Endothelial cell of umbilical vein (primary cell): ENCODE measurements around the gene TYW5.

Experiments
- CTCF ChIP-seq, 2 donors: IDR thresholded peaks; 1 replicate in 1 of 2; 2 replicates in 1 of 2; pipeline ENCODE4 v1.5.1; 2011; ENCODE audit warnings: low read length in 2 of 2, mild to moderate bottlenecking in 2 of 2, moderate library complexity in 2 of 2, control low read depth in 1 of 2, inconsistent platforms in 1 of 2, low read depth in 1 of 2; ENCODE audit not compliant: insufficient read depth in 1 of 2; ENCODE audit errors: extremely low read depth in 1 of 2
- MAX ChIP-seq: IDR thresholded peaks from 2 replicates; pipeline ENCODE4 v1.6.1; 2011; ENCODE audit not compliant: insufficient read depth, insufficient read length
- MYC ChIP-seq: IDR thresholded peaks from one replicate; pipeline ENCODE4 v1.6.1; 2011; ENCODE audit warnings: mild to moderate bottlenecking, low read depth, low read length
- POLR2A ChIP-seq: IDR thresholded peaks from 2 replicates; pipeline ENCODE4 v1.6.1; 2012; ENCODE audit warnings: low read depth, mild to moderate bottlenecking, control low read depth, low read length

DNA sequence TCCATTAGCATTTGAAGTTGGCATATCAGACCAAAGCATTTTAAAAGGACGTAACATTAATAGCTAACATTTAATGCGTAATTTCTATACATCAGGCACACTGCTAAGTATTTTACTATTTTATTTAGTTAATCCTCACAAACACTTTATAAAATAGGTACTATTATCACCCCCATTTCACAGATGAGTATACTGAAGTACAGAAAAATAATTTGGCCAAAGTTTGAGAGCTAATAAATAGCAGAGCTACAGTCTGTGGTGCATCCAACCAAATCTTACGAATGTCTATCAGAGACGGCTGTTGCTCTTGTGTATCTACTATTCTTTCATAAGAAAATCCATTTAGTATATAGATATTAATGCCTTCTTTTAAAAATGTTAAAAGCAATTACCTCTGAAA lies 11.9 kb downstream of the TYW5 start:
- TF ChIP-seq MAX (no peak), CTCF (IDR thresholded peaks at IDR 0.05; ENCODE audit: extremely low read depth in 1 of 2, insufficient read depth in 1 of 2, low read depth in 1 of 2, low read length in 2 of 2) (no peak), POLR2A (no peak), MYC (no peak)
